HK-2 (cell line): Measurements from ENCODE around the gene BRME1.

ENCODE experiments used
- DNase-seq: peaks from one replicate; pipeline ENCODE4 v3.0.0-alpha.2; 2018; ENCODE audit not compliant: unreplicated experiment

The BRME1 gene

DNA sequence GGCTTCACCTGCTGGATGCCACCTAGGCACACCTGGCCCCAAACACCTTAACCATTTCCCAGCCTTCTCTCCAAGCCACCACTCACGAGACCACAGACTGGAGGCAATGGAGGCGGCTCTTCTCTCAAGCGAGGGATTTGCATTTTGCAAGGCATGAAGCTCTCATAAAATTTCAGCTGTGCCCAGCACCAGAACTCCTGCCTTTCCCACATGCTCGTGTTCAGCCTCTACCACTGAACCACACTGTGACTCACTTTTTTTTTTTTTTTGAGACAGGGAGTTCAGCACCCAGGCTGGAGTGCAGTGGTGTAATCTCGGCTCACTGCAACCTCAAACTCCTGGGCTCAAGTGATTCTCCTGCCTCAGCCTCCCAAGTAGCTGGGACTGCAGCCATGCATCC lies 18.4 kb downstream of the BRME1 start:
- no peak for DNase-seq

DNA sequence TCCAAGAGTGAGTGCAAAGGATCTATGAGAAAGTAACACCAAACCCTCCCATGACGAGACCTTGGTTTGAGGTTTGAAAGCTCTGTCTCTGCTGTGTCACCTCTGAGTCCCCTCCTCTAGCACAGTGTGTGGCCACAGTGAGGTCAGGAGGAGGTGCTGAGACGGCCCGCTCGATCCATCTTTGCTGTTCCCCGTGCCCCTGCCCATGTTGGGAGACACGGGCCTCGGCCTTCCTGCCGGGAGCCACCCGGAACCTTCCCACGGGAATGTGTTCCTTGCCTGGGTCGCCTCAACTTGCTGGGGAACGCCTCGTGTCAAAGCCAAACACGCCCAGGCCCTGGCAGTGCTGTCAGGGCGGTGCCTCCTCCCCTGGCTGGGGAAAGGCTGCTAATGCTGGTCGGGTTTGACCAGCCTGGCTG lies 18.9 kb downstream of the BRME1 start:
- no peak for DNase-seq

DNA sequence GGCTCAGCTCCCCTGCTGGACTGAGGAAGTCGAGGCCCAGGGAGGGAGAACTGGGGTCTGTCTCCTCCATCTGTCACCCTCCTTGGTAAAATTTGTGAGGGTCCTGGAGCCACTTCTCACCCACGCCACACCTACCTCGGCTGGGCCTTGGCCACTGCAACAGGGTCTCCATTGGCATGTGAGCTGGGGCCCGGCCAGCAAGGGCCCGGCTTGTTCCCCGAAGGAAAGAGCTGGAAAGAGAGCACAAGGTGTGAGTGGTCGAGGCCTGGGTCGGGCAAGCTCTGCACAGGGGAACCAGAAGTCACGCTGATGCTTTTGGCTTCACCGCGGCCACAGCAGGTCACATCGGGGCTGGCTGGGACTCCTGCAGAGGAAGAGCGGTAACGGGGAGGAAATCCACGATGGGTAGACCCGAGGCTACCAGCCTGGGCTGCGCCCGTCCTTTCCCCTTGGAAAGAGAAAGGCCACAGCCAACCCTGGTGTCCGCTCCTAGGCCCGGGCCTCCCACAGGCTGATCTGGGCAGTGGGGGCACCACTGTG lies 20.0 kb downstream of the BRME1 start:
- DNase-seq = no peak

DNA sequence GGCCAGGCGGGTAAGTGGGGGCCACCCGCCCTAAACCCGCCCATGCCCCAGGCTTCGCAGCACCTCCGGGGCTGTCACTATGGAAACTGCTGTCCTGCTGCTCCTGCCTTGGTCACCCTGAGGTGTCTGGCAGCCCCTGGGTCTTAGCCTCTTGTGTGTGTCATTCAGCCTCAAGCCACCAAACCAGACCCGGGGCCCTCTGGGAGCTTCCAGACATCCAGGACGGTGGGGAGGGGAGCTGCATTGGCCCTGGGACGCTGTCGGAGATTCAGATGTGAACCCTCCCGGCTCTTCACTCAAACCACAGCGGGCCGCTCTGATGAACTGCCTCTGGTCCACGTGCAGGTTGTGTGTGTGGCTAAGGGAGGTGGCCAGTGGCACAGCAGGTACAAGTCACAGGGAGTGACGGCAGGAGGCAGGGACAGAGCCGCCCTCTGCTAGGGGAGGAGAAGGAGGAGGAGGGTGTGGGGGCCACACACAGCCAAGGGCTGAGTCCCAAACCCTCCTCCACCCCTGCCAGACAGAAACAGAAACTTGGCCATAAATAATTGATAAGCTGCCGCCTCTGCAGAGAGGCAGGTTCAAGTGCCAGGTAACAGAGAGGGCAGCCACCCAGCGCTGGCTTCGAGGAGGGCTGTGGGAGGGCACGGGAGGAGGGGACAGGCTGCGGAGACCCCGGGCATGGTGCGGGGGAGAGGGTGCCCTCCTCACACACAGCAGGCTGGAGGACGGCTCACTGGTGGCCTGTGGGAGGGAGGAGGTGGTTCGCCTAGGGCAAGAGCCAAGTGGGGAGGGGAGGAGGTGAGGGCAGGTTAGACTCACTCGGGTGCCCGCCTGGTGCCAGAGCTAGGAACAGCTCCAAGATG lies 21.0 kb downstream of the BRME1 start:
- DNase-seq = no peak

DNA sequence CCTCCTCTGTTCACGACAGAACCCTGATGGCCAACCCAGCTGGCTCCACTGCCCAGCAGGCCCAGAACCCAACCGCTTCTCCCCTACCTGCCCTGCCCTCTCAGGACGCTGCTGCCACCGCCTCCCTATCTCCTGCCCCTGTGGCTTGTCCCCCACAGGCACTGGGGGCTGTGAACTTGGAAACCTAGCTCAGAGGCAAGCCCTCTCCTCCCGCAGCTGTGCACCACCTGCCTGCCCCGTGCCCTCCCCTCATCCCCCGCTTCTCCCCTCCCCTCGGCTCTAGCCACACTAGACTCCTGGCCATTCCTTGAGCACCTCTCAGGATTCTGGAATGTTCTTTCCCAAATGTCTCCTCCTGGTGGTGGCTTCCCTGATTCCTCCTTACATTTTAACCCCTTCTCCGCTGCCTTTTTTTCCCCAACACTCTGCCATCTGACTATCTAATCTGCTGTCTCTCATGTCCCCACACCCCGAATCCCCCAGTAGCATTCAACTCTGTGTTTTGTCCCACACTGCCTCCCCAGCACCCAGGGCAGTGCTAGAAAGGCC lies 22.3 kb downstream of the BRME1 start:
- no peak for DNase-seq

DNA sequence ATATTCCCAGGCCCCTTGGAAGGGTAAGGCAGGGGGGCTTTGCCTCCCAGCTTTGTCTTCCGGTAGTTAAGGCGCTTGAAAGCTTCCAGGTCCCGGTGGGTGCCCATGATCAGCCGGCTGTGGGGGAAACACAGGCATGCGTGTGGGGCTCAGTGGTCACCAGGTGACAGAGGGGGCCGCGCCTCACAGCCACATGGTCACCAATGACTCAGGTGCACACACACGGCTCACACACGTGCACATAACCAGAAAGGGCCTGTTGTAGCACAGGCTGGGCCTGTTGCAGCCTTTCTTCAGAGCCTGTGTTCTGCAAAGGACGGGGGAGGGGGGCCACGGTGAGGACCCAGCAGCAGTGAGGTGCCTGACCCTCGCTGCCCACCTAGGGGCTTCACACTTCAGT lies 23.1 kb downstream of the BRME1 start:
- no peak for DNase-seq

DNA sequence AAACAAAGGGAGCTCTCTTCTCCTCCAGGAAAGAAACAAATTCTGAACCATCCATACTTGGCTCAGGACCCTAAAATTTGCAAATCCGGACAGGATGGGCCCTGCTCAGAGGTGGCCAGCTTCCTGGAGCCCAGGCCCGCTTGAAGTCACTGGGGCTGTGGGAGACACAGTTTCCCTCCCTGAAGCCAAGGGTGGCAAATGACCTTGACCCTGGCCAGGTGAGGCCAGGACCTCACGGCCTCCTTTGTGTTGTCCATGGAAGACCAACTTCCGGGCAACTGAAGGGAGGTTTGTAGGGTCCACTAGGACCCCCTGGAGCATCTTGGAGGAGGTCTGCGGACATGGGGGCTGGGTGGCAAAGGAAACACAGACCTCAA lies 23.5 kb downstream of the BRME1 start:
- DNase-seq = no peak

DNA sequence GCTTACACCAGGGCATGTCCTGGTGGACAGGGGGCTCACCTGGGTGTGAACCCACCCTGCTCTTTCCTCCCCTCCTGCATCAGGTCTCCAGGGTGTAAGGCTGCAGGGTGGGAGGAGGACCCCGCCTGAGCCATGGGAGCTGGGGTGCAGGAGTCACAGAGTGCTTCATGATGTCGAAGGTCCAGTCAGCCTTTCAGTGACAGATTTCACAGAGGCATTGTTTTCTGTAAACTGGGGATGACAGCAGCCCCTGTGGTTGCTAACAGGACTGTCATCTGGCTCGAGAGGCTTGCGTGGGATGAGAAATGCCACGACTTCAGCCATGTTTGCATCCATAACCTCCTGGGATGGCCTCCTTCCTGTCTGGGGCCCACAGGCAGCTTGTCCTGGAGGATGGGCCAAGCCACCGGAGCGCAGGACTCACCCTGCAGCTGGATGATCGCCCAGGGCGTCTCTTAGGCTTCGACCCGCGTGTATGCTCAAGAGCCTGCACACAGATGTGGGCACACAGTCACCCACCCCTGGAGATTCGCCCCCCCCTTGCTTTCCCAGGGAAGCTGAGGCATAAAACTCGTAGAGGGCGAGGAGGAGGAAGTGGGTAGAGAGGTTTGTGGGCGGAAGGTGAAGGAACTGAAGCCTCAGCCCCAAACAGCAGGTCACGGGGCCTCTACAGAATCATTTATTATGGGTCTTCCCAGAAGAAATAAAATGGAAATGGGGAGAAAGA lies 24.1 kb downstream of the BRME1 start:
- peak; percentile 54 for DNase-seq

DNA sequence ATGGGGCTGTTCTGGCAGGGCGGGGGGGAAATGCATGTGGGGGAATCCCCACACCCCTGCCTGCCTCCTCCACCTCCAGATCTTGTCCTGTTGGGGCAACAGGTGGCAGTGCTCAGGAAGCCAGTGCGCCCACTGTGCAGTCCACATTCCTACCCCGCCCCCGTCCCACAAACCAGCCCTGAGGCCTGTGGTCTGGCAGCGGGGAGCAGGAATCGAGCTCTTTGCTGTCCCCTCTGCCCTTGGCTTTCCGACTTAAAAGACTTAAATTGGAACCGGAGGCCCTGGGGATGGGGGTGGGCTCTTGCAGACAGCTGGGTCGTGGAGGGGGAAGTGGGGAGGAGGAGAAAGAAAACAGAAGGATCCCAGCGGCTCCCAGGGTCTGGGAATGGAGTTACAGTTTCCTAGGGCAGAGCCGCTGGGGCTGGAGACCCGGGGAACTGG lies 24.6 kb downstream of the BRME1 start:
- peak; percentile 50 for DNase-seq

DNA sequence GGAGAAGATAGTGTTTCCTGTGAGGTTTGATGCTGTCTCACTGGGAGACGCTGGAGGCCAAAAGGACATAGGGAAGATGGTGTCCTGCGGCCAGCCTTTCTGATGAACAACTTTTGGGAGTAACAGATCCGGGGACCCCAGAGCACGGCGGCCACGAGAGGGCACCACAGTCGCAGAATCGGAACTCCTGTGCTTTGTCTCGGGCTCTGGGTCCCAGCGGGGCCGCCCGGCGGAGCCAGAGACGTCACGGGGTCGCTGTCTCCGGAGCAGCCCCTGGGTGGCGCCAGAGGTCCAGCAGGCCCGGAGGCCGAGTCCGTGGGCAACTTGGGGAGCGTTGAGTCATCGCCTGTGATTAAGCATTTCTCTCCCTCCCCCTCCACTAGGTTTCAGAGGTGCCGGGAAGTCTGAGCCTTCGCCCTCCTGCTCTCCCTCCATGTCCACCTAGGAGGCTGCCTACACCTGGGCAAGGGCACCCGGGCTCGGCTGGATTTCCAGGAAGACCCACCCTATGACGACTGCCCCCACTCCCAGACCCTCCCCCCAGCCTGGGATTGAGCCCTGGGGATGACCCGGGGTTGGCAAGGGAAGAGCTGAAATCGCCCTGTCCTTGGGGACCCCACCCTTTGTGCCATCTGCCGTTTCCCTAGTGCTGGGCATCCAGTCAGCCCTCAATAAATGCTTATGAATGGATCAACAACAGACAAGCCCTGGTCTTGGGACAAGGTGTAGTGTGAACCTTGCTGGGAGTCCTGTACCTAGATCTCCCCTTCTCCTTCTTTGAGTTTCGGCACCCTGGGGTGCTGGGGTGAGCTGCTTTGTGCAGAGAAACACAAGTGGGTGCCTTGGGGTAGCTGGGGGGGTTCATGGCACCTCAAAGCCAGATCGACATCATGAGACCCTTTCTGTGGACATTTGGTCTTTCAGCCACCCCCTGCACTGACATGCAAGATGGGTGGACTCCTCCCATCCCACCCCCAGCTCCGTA lies 25.6 kb downstream of the BRME1 start:
- DNase-seq = peak; percentile 99

DNA sequence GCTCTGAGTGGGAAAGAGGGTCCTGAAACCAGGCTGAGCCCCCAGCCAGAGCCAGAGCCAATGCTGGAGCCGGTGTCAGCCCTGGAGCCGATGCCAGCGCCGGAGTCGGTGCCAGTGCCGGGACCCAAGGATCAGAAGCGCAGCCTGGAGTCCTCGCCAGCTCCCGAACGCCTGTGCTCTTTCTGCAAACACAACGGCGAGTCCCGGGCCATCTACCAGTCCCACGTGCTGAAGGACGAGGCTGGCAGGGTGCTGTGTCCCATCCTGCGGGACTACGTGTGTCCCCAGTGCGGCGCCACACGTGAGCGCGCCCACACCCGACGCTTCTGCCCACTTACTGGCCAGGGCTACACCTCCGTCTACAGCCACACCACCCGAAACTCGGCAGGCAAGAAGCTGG lies 28.6 kb downstream of the BRME1 start:
- no peak for DNase-seq

DNA sequence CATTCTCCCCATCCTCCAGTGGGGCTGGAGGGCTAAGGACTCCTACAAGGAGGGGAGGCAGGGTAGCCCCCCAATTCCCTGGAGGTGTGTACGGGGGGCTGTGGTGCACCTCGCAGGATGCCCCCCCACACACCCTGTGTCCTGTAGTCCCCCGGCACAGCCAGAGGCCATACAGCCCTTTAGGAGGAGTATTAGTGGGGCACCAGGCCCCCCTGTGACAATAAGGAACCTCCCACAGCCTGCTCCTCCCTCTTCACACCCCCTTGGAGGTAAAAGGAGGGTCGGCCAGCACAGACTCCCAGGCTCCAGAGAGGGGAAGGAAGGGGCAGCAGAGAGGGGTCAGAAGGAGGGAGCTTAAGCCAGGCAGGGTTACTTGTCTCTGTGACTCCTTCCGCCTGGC lies 29.1 kb downstream of the BRME1 start, which contains the start of gene NANOS3:
Gene NANOS3, plus strand, starts transcription at position 301 of the 400 bp plus-strand sequence. CDS start 115 bp downstream, outside the sequence.
- no peak for DNase-seq

DNA sequence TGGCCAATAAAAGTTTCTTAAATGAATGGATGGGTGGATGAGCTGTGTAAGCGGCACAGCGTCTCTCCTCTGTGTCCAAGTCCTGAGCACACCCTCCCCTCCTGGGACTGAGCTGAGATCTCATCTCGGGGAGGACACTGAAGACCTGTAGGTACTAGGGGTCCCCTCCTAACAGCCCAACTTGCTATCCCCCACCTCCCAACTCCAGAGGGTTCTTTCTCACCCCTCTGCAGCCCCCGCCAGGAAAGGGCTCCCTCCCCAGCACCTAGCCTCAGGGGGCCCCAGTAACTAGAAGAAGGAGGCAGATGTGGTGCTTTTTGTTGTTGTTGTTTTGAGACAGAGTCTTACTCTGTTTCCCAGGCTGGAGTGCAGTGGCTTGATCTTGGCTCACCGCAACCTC lies 30.1 kb downstream of the BRME1 start:
- no peak for DNase-seq

DNA sequence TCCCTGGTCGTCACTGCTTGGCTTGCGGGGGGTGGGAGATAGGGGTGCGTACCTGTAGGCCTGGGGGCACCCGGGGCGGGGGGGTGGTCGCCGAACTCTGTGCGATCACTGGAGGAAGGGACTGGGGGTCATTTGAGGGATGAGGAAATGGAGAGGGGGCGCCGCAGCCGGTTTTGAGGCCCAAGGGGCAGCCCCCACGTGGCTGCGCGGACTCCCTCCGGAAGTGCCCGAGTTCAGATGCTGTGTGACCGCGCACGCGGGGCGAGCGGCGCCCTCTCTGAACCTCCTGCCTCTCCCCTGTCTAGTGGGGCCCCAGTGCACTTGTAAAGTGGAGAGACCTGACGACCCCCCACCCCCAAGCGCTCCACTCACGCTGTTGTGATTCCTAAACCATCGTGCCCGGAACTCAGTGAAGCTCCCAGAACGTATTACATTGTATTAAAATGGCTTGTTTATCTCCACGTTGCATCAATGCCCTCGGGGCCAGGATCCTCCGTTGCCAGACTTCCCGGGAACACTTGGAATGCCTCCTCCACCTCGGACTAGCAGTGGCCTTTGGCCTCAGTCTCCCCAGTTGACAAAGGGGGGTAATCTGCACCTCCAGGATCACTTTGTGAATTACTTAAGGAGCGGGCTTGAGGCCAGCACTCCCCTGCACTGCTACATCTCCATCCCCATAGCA lies 31.9 kb downstream of the BRME1 start:
- DNase-seq = no peak

DNA sequence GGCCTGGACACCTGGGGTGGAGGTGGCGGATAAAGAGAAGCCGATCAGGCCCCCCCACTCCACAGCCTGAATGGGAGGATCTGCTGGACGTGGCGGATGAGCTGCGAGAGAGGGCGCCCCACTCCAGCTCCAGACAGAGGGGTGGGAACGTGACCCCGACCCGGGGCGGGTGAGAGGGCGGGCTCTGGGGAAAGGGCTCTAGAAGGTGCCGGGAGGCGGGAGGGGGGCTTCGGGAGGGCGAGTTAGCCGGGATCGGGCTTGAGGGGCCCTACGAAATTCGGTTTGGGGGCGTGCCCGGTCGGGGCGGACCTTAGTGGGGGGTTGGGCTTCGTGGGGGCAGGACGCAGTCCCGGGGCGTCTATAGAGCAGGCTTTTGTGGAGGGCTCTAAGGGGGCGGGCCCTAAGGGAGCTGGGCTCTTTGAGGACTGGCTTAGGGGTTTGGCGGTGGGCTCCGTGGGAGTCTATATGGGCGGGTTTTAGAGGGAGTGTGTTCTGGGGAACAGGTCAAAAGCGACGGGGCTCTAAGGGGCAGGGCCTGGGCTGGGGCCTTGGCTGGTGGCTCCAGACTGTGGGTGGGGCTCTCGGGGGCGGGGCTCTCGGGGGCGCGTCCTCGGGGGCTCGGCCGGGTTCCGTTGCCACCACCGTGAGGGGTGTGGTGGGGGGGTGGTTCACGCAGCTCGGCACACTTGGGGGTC lies 33.1 kb downstream of the BRME1 start:
- DNase-seq = no peak

DNA sequence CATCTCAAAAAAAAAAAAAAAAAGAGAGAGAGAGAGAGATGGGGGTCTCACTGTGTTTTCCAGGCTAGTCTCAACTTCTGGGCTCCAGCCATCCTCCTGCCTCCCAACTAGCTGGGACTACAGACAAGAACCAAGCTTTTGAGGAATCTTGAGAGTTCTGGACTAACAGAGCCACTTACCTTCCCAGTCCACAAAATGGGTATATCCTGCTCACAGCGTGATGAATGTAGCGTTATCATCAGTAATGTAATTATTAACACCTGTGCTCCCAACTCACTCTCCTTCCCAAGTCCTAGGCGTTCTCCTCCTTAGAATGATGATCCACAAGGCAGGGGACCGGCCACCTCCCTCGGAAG lies 33.6 kb downstream of the BRME1 start:
- DNase-seq = no peak

DNA sequence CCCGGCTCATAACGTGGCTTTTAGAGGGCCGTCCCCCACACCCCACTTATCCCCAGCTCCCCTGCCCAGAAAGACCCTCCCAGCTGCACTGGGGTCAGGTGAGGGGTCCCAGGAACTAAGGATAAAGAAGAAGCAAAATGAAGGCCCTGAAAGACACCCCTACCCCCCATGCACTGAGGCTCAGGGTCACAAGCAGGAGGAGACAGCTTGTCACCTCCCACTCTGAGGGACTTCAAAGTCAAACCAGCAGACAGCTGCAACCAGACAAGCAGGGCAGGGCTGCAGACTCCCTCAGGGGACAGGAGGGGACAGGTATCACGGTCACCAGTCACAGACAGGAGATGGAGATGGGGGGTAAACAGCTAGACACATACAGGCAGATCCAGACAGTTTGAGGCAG lies 35.0 kb downstream of the BRME1 start:
- no peak for DNase-seq

DNA sequence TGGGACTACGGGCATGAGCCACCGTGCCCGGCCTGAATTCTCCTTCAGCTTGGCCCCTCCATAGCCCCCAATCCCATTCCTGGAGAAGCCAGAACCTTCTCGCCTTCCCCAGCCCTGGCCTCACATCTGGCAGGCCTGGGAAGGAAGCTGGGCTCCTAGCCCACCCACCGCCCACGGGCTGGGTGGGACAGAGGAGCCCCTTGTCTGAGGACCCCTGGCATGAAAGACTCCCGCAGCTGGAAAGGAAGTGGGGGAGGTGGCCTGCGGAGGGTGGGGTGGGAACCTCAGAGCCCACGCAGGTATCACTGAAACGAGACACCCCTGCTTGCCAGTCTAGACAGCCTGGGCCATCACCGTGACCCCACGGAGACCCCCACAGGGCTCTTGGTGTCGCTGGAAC lies 36.6 kb downstream of the BRME1 start:
- no peak for DNase-seq

DNA sequence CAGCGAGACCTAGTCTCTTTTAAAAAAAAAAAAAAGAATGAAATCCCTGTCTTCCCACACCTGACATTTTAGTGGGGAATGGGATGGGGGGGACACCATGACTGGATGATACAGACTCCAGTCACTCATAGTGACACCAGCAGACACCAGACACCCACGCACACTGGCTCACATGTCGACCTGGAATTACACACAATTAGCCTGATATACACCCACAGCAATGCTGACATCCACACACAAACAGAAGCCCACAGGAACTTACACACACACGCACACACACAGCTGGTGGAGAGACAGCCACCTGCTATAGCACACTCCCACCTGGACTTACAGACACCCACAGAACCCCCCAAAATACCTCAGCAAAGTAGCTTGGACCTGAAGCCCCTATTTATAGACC lies 37.3 kb downstream of the BRME1 start:
- no peak for DNase-seq

DNA sequence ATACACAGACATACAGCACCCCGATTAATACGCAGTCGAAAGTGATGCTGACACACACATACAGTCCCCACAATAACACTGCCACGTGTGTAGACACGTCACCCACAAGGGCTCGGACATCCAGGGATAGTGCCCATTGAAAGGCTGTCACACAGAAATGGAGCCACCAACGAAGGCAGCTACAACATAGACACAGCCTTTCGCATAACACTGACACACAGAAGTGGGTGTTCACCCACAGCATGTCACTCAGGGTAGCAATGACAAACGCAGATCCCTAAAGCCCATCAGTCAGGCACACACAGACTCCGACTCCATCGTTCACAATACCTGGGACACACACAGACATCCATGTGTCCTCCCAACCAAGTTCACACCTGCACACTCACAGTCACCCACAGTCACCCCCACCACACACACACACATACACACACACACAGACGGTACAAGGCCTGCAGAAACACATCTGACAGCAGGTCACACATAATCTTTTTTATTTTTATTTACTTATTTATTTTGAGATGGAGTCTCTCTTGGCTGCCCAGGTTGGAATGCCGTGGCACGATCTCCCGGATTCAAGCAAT lies 39.4 kb downstream of the BRME1 start:
- DNase-seq = no peak
